GM12872 (cell line): Measurements from ENCODE around the gene A4GNT.

ENCODE experiments used
- TF ChIP-seq, protein P1 (sequence below): IDR thresholded peaks from 3 replicates; pipeline ENCODE4 v1.5.1; 2011; ENCODE audit warnings: low read depth, mild to moderate bottlenecking, low read length, moderate library complexity; ENCODE audit not compliant: insufficient read depth

The A4GNT gene

GRCh38 chr3:138082085-138082991 lies 49.9 kb downstream of the A4GNT start:
- TF ChIP-seq, protein P1, sequence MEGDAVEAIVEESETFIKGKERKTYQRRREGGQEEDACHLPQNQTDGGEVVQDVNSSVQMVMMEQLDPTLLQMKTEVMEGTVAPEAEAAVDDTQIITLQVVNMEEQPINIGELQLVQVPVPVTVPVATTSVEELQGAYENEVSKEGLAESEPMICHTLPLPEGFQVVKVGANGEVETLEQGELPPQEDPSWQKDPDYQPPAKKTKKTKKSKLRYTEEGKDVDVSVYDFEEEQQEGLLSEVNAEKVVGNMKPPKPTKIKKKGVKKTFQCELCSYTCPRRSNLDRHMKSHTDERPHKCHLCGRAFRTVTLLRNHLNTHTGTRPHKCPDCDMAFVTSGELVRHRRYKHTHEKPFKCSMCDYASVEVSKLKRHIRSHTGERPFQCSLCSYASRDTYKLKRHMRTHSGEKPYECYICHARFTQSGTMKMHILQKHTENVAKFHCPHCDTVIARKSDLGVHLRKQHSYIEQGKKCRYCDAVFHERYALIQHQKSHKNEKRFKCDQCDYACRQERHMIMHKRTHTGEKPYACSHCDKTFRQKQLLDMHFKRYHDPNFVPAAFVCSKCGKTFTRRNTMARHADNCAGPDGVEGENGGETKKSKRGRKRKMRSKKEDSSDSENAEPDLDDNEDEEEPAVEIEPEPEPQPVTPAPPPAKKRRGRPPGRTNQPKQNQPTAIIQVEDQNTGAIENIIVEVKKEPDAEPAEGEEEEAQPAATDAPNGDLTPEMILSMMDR, result no peak

DNA sequence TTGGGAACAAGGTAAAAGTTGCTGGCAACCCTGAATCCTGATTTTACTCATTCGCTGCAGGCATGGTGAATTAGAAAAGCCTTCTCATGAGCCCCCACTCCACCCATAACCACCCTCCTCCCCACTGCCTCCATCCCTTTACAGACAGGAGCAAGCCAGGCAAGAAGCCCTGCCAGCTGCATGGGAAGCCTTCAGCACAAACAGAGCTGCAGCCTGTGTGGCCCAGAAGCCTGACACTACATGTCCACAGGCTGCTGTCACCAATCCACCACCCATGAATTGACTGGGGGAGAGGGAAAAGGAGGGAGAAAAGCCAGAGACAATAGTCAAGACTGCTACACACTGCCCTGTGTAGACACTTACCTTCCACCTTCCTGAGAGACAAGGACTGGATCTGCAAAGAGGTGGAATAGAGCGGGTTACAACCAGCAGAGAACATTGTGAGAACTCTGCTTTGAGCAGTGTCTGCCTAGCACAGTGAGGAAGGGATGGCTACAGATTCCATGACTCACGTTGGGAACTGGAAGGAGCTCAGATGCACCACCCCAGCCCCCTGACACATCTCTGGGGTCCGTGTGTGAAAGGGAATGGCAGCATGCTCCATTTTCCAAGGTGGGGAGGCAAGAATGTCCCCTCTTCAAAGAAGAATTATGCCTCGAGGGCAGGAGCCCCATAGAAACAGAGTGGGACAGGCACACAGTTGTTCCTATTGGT lies 50.7 kb downstream of the A4GNT start:
- TF ChIP-seq, protein P1, result no peak

- TF ChIP-seq, protein P1, result no peak
Measured at GRCh38 chr3:138079901-138080300, 52.3 kb downstream of the A4GNT start.

GRCh38 chr3:138078901-138079344 lies 53.3 kb downstream of the A4GNT start:
- TF ChIP-seq, protein P1, result no peak

- TF ChIP-seq, protein P1, result no peak
Measured at GRCh38 chr3:138078096-138078495, 54.1 kb downstream of the A4GNT start.
